Loucy (cell line): Measurements from ENCODE around the gene CPNE9.

ENCODE experiments used
- CTCF ChIP-seq: fragments of 200-600 bp; sonication (generic); conservative IDR thresholded peaks from 2 replicates; pipeline ENCODE4 v1.5.1; 2014; ENCODE audit warnings: mild to moderate bottlenecking, antibody characterized with exemption, low read length
- EZH2phosphoT487 ChIP-seq: fragments of 200-600 bp; IDR thresholded peaks from 2 replicates; pipeline ENCODE4 v1.6.1; 2018; ENCODE audit warnings: antibody characterized with exemption, mild to moderate bottlenecking, moderate library complexity, borderline replicate concordance

GRCh38 chr3:9681011-9681722 is 22.5 kb upstream of the CPNE9 start:
- TF ChIP-seq CTCF (no peak), EZH2phosphoT487 (no peak)
